ENCODE measurements around the gene ANO2.

- TF ChIP-seq CTCF (conservative IDR thresholded peaks at IDR 0.05; ENCODE audit: low read depth in 2 of 2) = no peak
- TF ChIP-seq POLR2AphosphoS5 (IDR thresholded peaks at IDR 0.05; ENCODE audit: low read depth) = no peak
Measured at GRCh38 chr12:5656836-5657235, 288.2 kb downstream of the ANO2 start.

All from GM23338 (cell line).